ENCODE results near the gene EHMT1.

Gene EHMT1

GRCh38 chr9:137787786-137788505, 169.1 kb downstream of the EHMT1 start:
- no peak for DNase-seq (ENCODE audit: low spot score)

GRCh38 chr9:137788561-137789294, 169.9 kb downstream of the EHMT1 start:
- DNase-seq (ENCODE audit: low spot score): no peak

GRCh38 chr9:137789295-137789895, 170.6 kb downstream of the EHMT1 start:
- DNase-seq (ENCODE audit: low spot score): no peak

DNA sequence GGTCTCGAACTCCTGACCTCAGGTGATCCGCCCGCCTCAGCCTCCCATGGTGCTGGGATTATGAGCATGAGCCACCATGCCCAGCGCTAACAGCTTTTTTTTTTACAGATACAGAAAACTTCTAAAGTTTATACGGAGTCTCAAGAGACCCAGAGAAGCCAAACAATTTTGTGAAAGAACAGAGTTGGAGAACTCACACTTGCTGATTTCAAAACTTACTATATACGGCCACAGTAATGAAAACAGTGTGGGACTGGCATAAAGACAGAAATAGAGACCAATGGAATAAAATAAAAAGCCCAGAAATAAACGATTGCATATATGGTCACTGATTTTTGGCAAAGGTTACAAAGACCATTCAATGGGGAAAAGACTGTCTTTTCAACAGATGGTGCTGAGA, 173.1 kb downstream of the EHMT1 start:
- DNase-seq (ENCODE audit: low spot score): no peak

GRCh38 chr9:137793196-137793841, 174.5 kb downstream of the EHMT1 start:
- no peak for DNase-seq (ENCODE audit: low spot score)

GRCh38 chr9:137795156-137795666, 176.4 kb downstream of the EHMT1 start:
- DNase-seq (ENCODE audit: low spot score): no peak

DNA sequence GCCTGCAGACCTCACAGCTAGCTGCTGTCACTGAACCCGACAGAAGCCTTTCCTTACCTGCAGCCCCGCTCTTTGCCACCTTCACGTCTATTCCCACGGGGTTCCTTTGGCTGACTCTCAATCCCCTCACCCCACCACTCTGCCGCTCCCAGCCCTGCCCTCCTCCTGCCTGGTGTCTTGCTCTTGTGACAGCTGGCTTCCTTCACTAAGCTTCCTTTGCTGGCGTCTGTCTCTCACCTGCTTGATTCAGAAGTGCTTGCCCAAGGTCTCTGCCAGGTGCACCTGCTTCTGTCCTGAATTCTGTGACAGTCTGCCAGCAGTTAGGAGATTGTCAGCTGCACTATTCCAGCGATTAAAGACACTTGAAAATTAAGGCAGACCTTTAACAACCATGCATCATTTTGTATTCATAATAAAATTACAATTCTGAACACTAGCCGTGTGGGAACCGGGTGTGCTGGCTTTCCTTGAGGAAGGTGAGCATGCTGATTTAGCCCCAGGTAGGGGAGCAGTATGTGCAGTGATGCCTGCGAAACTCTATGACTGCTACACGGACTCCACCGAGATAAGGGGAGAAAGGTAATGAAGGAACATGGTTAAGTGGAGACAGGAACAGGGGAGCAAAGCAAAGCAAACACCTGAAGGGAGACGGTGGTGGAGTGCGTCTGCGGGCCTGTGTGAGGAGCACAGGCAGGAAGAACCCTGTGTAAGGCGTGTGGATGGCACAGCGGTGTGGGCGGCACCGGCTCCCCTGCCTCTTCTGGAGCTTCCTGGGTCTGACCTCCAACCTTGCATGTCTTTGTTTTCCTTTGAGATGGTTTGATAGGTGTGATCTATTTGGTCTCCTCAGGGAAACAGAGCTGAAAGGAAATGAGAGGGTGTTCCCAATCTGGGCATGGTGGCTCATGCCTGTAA, 178.7 kb downstream of the EHMT1 start:
- no peak for DNase-seq (ENCODE audit: low spot score)

DNA sequence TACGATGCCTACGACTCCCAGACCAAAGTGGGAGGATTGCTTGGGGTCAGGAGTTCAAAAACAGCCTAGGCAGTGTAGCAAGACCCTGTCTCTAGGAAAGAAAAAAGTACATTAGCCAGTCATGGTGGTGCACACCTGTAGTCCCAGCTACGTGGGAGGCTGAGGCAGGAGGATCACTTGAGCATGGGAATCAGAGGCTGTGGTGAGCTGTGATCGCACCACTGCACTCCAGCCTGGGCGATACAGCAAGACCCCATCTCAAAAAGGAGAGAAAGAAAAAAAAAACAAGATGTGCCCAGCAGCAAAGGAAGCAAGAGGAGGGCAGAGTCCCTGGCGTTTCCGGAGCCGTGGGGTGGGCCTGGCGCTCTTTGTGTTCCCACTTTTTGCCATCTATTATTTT, 179.3 kb downstream of the EHMT1 start:
- no peak for DNase-seq (ENCODE audit: low spot score)

DNA sequence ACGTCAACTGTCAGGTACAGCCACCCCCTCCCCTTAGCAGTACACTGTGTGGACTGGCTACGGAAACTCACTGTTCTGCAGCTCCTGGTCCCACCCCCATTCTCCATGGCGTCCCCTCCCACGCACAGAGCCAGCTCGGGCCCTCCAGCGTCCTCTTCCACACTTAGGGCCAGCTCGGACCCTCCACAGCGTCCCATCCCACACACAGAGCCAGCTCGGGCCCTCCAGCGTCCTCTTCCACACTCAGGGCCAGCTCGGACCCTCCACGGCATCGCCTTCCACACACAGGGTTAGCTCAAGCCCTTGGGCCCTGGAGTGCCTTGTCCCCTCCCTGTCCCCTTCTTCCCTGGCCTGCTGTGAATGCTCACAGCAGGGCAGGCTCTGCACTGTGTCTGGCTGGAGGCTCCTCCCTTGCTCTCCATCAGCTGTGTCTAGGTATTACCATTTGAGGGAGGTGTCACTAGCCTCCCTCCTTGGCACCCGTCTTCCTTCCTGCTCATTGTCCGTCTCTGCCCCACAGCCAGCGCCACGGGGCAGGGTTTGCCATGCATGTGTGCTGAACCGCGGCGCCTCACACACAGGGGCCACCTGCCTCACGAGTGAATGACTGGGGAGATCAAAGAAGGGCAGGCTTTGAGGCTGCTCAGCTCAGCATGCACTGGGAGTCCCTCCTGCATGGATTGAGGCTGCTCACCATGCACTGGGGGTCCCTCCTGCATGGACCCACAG, 180.3 kb downstream of the EHMT1 start:
- no peak for DNase-seq (ENCODE audit: low spot score)

- no peak for DNase-seq (ENCODE audit: low spot score)
These were observed 180.8 kb downstream of the EHMT1 start for GRCh38 chr9:137799630-137799983.

- no peak for DNase-seq (ENCODE audit: low spot score)
These were observed 181.6 kb downstream of the EHMT1 start for GRCh38 chr9:137800196-137801022.

GRCh38 chr9:137801023-137801319, 182.2 kb downstream of the EHMT1 start:
- no peak for DNase-seq (ENCODE audit: low spot score)

- no peak for DNase-seq (ENCODE audit: low spot score)
These were observed 183.2 kb downstream of the EHMT1 start for GRCh38 chr9:137802021-137802420.

- DNase-seq (ENCODE audit: low spot score): no peak
These were observed 183.9 kb downstream of the EHMT1 start for GRCh38 chr9:137802521-137803243.

DNA sequence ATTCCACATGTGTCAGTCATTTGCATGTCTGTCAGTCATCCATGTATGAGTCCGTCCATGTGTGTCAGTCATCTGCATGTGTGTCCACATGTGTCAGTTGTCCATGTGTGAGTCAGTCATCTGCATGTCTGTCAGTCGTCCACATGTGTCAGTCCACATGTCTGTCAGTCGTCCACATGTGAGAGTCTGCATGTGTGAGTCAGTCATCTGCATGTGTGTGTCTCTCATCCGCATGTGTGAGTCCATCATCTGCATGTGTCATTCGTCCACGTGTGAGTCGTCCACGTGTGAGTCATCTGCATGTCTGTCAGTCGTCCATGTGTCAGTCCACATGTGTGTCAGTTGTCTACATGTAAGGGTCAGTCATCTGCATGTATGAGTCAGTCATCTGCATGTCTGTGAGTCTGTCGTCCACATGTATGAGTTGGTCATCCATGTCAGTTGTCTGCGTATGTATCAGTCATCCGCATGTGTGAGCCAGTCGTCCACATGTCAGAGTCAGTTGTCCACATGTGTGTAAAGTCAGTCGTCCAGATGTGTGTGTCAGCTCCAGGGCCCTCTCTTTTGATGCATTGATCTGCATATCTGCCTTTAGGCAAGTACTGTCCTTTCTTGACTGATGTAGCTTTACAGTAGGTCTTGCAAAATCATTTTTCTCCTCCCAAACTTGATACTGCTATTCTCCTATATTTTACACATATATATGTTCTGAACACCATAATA, 186.3 kb downstream of the EHMT1 start:
- DNase-seq (ENCODE audit: low spot score): peak; percentile 78

GRCh38 chr9:137807721-137808703, 189.2 kb downstream of the EHMT1 start:
- DNase-seq (ENCODE audit: low spot score): no peak

- DNase-seq (ENCODE audit: low spot score): no peak
These were observed 190.3 kb downstream of the EHMT1 start for GRCh38 chr9:137809040-137809576.

All from RKO (cell line).